ENCODE measurements around the gene PLEKHM1.

- TF ChIP-seq CTCF (IDR thresholded peaks at IDR 0.05; ENCODE audit: insufficient read depth, low read depth, low read length) (no peak), EZH2 (IDR thresholded peaks at IDR 0.05; ENCODE audit: insufficient read depth, low read length) (no peak)
These were observed 80.9 kb downstream of the PLEKHM1 start for GRCh38 chr17:45409659-45410076.
